Neural cell (in vitro differentiated cells): ENCODE results near the gene MOCS1. TPM values are rescaled to one million over a fixed set of nuclear protein-coding genes. Genes with fewer than 3 reads are reported as not detected.

Experiments
- H2AFZ ChIP-seq: fragments of 200-600, 300-800 bp; sonication (generic), shearing (Covaris generic); 2 replicates; pipeline ENCODE4 v1.6.0; 2014; ENCODE audit warnings: low read depth, mild to moderate bottlenecking, antibody characterized with exemption, low read length, moderate library complexity
- H3F3A ChIP-seq: fragments of 200-600 bp; shearing (Covaris generic); 2 replicates; pipeline ENCODE4 v1.6.1; 2016; ENCODE audit warnings: mild to moderate bottlenecking, moderate library complexity, mixed read lengths, antibody characterized with exemption, low read length; ENCODE audit not compliant: insufficient read depth, poor library complexity, severe bottlenecking
- H3K27ac ChIP-seq: fragments of 200-600, 300-800 bp; sonication (generic), shearing (Covaris generic); 2 replicates; pipeline ENCODE4 v1.5.1; 2014; ENCODE audit warnings: mild to moderate bottlenecking, low read length, moderate library complexity
- H3K27me3 ChIP-seq: fragments of 300-800, 200-600 bp; sonication (generic), shearing (Covaris generic); 2 replicates; pipeline ENCODE4 v1.6.0; 2014; ENCODE audit warnings: mild to moderate bottlenecking, low read depth, low read length, moderate library complexity; ENCODE audit not compliant: insufficient read depth
- H3K36me3 ChIP-seq: fragments of 300-800, 200-600 bp; sonication (generic), shearing (Covaris generic); 2 replicates; pipeline ENCODE4 v1.5.1; 2014; ENCODE audit warnings: mild to moderate bottlenecking, antibody characterized with exemption, low read length, moderate library complexity; ENCODE audit not compliant: insufficient read depth
- H3K4me2 ChIP-seq: fragments of 300-800, 200-600 bp; sonication (generic), shearing (Covaris generic); 2 replicates; pipeline ENCODE4 v1.6.0; 2014; ENCODE audit warnings: mild to moderate bottlenecking, low read length
- H3K4me3 ChIP-seq: fragments of 300-800, 200-600 bp; sonication (generic), shearing (Covaris generic); 2 replicates; pipeline ENCODE4 v1.5.1; 2014; ENCODE audit warnings: mild to moderate bottlenecking, low read length, moderate library complexity
- H3K79me2 ChIP-seq: fragments of 200-600 bp; shearing (Covaris generic); replicated peaks from 2 replicates; pipeline ENCODE4 v1.6.0; 2014; ENCODE audit warnings: mild to moderate bottlenecking, low read length, moderate library complexity; ENCODE audit not compliant: insufficient read depth
- H3K9ac ChIP-seq: fragments of 300-800, 200-600 bp; sonication (generic), shearing (Covaris generic); 2 replicates; pipeline ENCODE4 v1.6.1; 2016; ENCODE audit warnings: mild to moderate bottlenecking, low read length, mixed read lengths
- H3K9me2 ChIP-seq: fragments of 200-600 bp; shearing (Covaris generic); 2 replicates; pipeline ENCODE4 v1.6.1; 2016; ENCODE audit warnings: mild to moderate bottlenecking, low read length, mixed read lengths; ENCODE audit not compliant: insufficient read depth
- H3K9me3 ChIP-seq: fragments of 200-600, 300-800 bp; sonication (generic), shearing (Covaris generic); 2 replicates; pipeline ENCODE4 v1.6.1; 2016; ENCODE audit warnings: mild to moderate bottlenecking, mixed run types, low read length, moderate library complexity, mixed read lengths
- H4K20me1 ChIP-seq: fragments of 200-600 bp; shearing (Covaris generic); 2 replicates; pipeline ENCODE4 v1.6.1; 2016; ENCODE audit warnings: mild to moderate bottlenecking, mixed run types; ENCODE audit not compliant: insufficient read depth
- EP300 ChIP-seq: fragments of 450-650 bp; conservative IDR thresholded peaks from 2 replicates; pipeline ENCODE4 v1.6.1; 2014; ENCODE audit warnings: antibody characterized with exemption, mild to moderate bottlenecking, moderate library complexity; ENCODE audit not compliant: poor library complexity, severe bottlenecking
- EZH2 ChIP-seq: fragments of 200-600, 300-800 bp; shearing (Covaris generic), sonication (generic); IDR thresholded peaks from 2 replicates; pipeline ENCODE4 v1.6.1; 2014; ENCODE audit warnings: antibody characterized with exemption, low read length, borderline replicate concordance, mild to moderate bottlenecking; ENCODE audit not compliant: insufficient read depth, poor library complexity, severe bottlenecking
- MXI1 ChIP-seq: fragments of 450-650 bp; conservative IDR thresholded peaks from 2 replicates; pipeline ENCODE4 v1.6.1; 2014; ENCODE audit warnings: antibody characterized with exemption, mild to moderate bottlenecking; ENCODE audit not compliant: poor library complexity, severe bottlenecking
- POLR2AphosphoS5 ChIP-seq: IDR thresholded peaks from 2 replicates; pipeline ENCODE4 v1.6.1; 2012
- RAD21 ChIP-seq: fragments of 450-650 bp; conservative IDR thresholded peaks from 2 replicates; pipeline ENCODE4 v1.6.1; 2014; ENCODE audit warnings: antibody characterized with exemption, mild to moderate bottlenecking, moderate library complexity
- REST ChIP-seq: IDR thresholded peaks from 2 replicates; pipeline ENCODE4 v1.6.1; 2012; ENCODE audit warnings: borderline replicate concordance
- SMC3 ChIP-seq: fragments of 450-650 bp; conservative IDR thresholded peaks from 2 replicates; pipeline ENCODE4 v1.6.1; 2014; ENCODE audit warnings: antibody characterized with exemption, mild to moderate bottlenecking, moderate library complexity; ENCODE audit not compliant: poor library complexity
- TAF1 ChIP-seq: IDR thresholded peaks from 2 replicates; pipeline ENCODE4 v1.6.1; 2012; ENCODE audit warnings: low read depth
- polyA plus RNA-seq: library from polyadenylated mRNA; depleted of rRNA; stranded (reverse); fragments of >200 nt; gene quantifications from 2 replicates; pipeline ENCODE4 v1.2.3, GENCODE V29; 2014
- TF ChIP-seq, protein P1 (sequence below): fragments of 450-650 bp; IDR thresholded peaks from 2 replicates; pipeline ENCODE4 v1.5.1; 2014; ENCODE audit warnings: antibody characterized with exemption, mild to moderate bottlenecking, moderate library complexity; ENCODE audit not compliant: poor library complexity, severe bottlenecking

Gene MOCS1
- polyA plus RNA-seq, 1 donor from 2014 or later, result 4.6 TPM

DNA sequence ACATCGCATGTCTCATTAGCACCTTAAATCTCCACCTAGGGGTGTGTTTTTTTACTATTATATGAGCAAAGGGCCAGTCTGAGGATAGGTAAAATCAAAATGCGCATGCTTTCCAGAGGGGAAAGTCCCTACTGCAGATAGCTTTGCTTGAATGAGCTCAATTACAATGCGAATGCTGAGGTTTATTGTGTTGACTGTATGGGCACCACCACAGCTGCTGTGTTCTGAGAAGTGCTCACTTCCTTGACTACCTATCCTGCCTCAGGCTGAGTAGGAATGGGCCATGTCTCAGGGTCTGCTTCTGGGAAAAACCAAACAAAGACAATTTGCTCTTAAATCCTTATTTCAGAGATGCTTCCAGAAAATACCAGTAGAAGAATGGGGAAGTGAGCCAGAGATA lies 36.6 kb downstream of the MOCS1 start:
- Histone ChIP-seq H3K9me2 (no peaks in the 10 kb centered on the region), H4K20me1 (no peaks in the 10 kb centered on the region), H3K9me3 (no peaks in the 10 kb centered on the region), H3K27me3 (no peaks in the 10 kb centered on the region), H3K4me3 (no peak overlapping the region), H3K9ac (no peak overlapping the region), H3K27ac (no peak overlapping the region), H3K36me3 (no peaks in the 10 kb centered on the region), H3K4me2 (no peak overlapping the region), H3F3A (no peaks in the 10 kb centered on the region), H3K79me2 (no peaks in the 10 kb centered on the region), H2AFZ (no peak overlapping the region)
- no peak for TF ChIP-seq REST
- no peak for TF ChIP-seq MXI1
- no peak for TF ChIP-seq EZH2
- no peak for TF ChIP-seq RAD21
- TF ChIP-seq, protein P1, sequence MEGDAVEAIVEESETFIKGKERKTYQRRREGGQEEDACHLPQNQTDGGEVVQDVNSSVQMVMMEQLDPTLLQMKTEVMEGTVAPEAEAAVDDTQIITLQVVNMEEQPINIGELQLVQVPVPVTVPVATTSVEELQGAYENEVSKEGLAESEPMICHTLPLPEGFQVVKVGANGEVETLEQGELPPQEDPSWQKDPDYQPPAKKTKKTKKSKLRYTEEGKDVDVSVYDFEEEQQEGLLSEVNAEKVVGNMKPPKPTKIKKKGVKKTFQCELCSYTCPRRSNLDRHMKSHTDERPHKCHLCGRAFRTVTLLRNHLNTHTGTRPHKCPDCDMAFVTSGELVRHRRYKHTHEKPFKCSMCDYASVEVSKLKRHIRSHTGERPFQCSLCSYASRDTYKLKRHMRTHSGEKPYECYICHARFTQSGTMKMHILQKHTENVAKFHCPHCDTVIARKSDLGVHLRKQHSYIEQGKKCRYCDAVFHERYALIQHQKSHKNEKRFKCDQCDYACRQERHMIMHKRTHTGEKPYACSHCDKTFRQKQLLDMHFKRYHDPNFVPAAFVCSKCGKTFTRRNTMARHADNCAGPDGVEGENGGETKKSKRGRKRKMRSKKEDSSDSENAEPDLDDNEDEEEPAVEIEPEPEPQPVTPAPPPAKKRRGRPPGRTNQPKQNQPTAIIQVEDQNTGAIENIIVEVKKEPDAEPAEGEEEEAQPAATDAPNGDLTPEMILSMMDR, result no peak
- TF ChIP-seq TAF1, result no peak
- no peak for TF ChIP-seq EP300
- no peak for TF ChIP-seq SMC3
- TF ChIP-seq POLR2AphosphoS5, result no peak

DNA sequence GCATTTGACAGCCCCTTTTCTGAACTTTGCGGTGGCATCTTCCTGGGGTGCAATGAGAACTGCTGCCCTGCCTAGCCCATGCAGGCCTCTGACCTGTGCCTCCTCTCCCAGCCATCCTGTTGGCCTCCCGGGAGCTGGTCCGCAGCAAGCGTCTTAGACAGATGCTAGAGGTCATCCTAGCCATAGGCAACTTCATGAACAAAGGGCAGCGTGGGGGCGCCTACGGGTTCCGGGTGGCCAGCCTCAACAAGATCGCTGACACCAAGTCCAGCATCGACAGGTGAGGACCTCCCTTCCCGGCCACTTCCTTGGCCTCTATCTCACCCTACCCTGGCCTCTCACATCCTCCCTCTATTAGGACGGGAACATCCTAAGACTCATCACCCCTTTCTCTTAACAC lies 37.6 kb downstream of the MOCS1 start:
- Histone ChIP-seq H3K4me2 (no peak overlapping the region), H3K27me3 (no peaks in the 10 kb centered on the region), H3K9me2 (no peaks in the 10 kb centered on the region), H3K4me3 (no peak overlapping the region), H3K9ac (no peak overlapping the region), H3K36me3 (no peaks in the 10 kb centered on the region), H4K20me1 (no peaks in the 10 kb centered on the region), H3K9me3 (no peaks in the 10 kb centered on the region), H3K79me2 (no peaks in the 10 kb centered on the region), H3F3A (no peaks in the 10 kb centered on the region), H2AFZ (no peak overlapping the region), H3K27ac (no peak overlapping the region)
- no peak for TF ChIP-seq REST
- TF ChIP-seq SMC3, result no peak
